ENCODE results near the gene EDN2. TPM values are rescaled to one million over a fixed set of nuclear protein-coding genes. Genes with fewer than 3 reads are reported as not detected.

The EDN2 gene
- total RNA-seq (ENCODE audit: unreplicated experiment) = not detected
- long read RNA-seq = 0 reads

DNA sequence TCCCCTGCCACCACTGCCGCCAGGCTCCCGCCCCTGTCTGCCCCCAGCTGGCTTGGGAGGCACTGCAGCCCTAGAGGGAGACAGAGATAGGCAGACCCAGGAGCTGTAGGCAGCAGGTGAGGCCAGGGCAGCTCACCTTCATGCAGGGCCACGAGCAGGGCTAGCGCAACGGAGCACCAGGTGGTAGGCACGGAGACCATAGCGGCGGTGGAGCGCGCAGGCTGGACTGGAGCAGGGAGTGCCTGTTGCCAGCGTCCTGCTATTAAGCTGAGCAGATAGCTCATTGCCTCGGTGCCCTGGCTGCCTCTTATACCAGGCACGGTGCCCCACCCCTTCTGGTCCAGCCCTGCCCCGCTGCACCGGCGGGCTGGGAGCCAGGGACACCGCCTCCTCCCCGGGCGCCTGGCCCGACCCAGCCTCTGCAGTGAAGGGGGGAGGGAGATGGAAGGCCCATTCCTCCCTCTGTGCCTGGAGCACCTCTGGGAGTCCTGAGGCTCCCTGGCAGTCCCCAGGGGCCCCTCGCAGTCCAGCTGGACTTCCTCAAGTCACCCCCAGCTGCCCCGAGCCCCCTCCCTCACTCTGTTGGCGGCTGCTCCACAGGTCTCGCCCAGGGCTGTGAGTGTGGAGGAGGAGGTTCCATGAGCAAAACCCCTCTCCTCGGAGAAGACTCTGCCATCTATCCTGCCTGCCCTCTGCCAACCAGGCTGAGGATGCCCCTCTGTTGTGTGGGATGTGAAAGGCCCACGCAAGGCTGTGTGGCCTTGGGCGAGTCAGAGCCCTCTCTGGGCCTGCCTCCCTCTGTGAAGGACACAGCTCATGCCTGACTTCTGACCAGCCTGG lies at the start of gene EDN2:
Gene EDN2, minus strand, starts transcription at position 282 of the 840 bp plus-strand sequence. Its CDS starts 82 bp downstream, at position 200.
- DNase-seq = no peak
- TF ChIP-seq CTCF (IDR thresholded peaks at IDR 0.05; ENCODE audit: partially characterized antibody, unreplicated experiment) = no peak
- Mint-ChIP-seq H3K4me3 (ENCODE audit: unreplicated experiment) (no peak within 1 kb of the TSS), H3K27ac (ENCODE audit: unreplicated experiment) (no peak within 1 kb of the TSS), H3K36me3 (ENCODE audit: unreplicated experiment) (no peaks in the 10 kb centered on the region), H3K27me3 (ENCODE audit: unreplicated experiment) (peaks cover 14% of the 10 kb centered on the region), H3K4me1 (ENCODE audit: low read depth, unreplicated experiment) (peaks cover 18% of the 10 kb centered on the region), H3K9me3 (ENCODE audit: unreplicated experiment) (peaks cover 5% of the 10 kb centered on the region)

DNA sequence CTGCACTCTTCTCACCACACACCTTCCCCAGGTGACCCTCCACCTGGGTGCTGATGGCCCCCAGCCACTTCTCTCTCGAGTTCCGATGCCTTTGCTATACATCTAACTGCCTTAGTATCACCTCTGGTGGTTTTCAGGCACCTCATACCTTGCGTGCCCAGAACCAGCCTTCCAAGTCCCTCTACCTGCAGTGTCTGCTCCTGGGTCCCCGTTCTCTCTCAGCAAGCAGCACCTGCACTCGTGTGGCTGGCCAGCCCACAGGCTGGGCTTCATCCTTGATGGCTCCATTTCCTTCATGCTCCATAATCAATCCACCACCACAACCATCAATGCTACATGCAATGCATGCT lies 49.2 kb upstream of the EDN2 start:
- DNase-seq = no peak
- Mint-ChIP-seq H3K4me1 (ENCODE audit: low read depth, unreplicated experiment) (peaks cover 1% of the 10 kb centered on the region), H3K27ac (ENCODE audit: unreplicated experiment) (no peak overlapping the region), H3K4me3 (ENCODE audit: unreplicated experiment) (peak overlapping the region; percentile 36), H3K9me3 (ENCODE audit: unreplicated experiment) (peaks cover 16% of the 10 kb centered on the region), H3K27me3 (ENCODE audit: unreplicated experiment) (peaks cover 33% of the 10 kb centered on the region), H3K36me3 (ENCODE audit: unreplicated experiment) (peaks cover 23% of the 10 kb centered on the region)
- no peak for TF ChIP-seq CTCF (IDR thresholded peaks at IDR 0.05; ENCODE audit: partially characterized antibody, unreplicated experiment)

DNA sequence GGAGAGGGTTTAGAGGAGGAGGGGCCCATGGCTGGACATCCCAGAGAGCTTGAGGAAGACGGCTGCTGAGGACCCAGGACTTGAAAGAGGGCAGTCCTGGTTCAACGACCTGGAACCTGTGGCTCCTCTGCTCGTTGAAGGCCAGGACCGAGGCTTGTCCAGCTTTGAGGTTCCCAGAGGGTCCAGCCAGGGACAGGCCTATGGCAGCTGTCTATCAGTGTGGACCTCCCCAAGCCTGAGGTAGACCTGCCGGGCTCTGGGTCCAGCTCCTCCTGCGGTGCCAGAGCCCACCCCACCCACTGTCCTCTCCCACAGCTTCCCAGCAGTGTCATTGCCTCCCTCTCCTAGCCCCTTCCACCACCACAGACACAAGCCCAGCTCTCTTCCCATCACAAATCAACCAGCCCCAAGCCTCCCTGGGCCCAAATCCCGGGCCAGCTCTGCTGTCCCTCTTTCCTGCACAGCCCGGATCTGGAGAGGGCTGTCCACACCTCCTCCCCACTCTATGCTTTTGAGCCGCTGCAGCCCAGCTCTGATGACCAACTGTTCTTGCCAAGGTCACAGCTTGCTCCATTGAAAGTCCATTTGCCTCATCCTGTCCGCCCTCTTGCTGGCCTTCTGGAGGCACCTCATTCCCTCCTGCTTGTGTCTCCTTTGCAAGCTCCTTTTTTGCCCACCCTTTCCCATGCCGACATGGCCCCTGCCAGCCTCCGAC lies 48.7 kb upstream of the EDN2 start:
- H3K27me3 Mint-ChIP-seq (ENCODE audit: unreplicated experiment) = peaks cover 32% of the 10 kb centered on the region
- no peak overlapping the region for H3K4me3 Mint-ChIP-seq (ENCODE audit: unreplicated experiment)
- no peak for TF ChIP-seq CTCF (IDR thresholded peaks at IDR 0.05; ENCODE audit: partially characterized antibody, unreplicated experiment)
- no peak overlapping the region for H3K27ac Mint-ChIP-seq (ENCODE audit: unreplicated experiment)
- peaks cover 16% of the 10 kb centered on the region for H3K9me3 Mint-ChIP-seq (ENCODE audit: unreplicated experiment)
- no peak for DNase-seq
- H3K4me1 Mint-ChIP-seq (ENCODE audit: low read depth, unreplicated experiment) = peaks cover 1% of the 10 kb centered on the region
- peaks cover 23% of the 10 kb centered on the region for H3K36me3 Mint-ChIP-seq (ENCODE audit: unreplicated experiment)

DNA sequence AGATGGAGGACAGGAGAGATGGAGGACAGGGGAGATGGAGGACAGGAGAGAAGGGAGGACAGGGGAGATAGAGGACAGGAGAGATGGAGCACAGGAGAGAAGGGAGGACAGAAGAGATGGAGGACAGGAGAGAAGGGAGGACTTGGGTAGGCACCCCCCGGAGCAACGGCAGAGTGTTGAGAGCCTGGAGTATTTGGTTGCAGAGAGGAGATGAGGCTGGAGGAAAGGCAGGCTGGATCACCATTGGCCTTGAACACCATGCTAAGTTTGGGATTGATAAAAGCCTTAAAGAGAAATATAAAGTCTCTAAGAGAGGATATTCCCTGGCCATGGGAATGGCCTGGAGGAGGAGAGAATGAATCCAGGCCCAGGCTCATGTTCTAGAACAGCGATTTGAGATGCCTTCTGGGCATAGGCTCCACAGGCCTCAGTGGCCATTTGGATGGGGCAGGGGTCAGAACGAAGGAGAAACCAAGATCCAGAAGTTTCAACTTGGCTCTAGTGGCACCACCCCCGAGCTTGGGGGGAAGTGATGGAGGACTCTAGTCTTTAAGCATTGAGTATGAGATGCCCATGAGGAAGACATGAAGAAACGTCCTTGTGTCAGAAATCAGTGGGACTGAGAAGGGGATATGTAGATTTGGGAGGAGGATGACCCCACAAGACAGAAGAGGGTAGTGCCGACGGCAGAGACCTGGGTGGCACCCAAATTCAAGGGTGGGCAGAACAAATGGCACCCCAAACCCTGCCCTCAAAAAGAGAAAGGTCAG lies 47.9 kb upstream of the EDN2 start:
- no peak overlapping the region for H3K27ac Mint-ChIP-seq (ENCODE audit: unreplicated experiment)
- H3K9me3 Mint-ChIP-seq (ENCODE audit: unreplicated experiment) = peaks cover 16% of the 10 kb centered on the region
- no peak for TF ChIP-seq CTCF (IDR thresholded peaks at IDR 0.05; ENCODE audit: partially characterized antibody, unreplicated experiment)
- H3K4me3 Mint-ChIP-seq (ENCODE audit: unreplicated experiment) = no peak overlapping the region
- peaks cover under 1% of the 10 kb centered on the region for H3K4me1 Mint-ChIP-seq (ENCODE audit: low read depth, unreplicated experiment)
- DNase-seq = no peak
- peaks cover 29% of the 10 kb centered on the region for H3K27me3 Mint-ChIP-seq (ENCODE audit: unreplicated experiment)
- H3K36me3 Mint-ChIP-seq (ENCODE audit: unreplicated experiment) = peaks cover 23% of the 10 kb centered on the region
